Measurements from ENCODE around the gene AAMDC. TPM values are rescaled to one million over a fixed set of nuclear protein-coding genes. Genes with fewer than 3 reads are reported as not detected.

Gene AAMDC
- total RNA-seq, 1 donor: 22.0 TPM

DNA sequence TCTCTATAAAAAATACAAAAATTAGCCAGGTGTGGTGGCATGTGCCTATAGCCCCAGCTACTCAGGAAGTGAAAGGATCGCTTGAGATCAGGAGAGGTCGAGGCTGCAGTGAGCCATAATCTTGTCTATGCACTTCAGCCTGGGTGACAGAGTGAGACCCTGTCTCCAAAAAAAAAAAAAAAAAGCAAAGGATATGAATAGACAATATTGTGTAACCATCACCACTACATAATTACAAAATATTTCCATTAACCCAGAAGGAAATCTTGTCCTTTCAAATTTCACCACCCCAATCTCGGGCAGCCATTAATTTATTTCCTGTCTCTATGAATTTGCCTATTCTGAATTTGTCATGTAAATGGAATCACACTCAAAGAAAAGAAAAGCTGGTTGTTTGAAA is 21.6 kb upstream of the AAMDC start:
- no peak overlapping the region for H3K4me3 ChIP-seq (ENCODE audit: low read depth, low read length)
- DNase-seq (ENCODE audit: low read depth): no peak
- TF ChIP-seq, protein P1, sequence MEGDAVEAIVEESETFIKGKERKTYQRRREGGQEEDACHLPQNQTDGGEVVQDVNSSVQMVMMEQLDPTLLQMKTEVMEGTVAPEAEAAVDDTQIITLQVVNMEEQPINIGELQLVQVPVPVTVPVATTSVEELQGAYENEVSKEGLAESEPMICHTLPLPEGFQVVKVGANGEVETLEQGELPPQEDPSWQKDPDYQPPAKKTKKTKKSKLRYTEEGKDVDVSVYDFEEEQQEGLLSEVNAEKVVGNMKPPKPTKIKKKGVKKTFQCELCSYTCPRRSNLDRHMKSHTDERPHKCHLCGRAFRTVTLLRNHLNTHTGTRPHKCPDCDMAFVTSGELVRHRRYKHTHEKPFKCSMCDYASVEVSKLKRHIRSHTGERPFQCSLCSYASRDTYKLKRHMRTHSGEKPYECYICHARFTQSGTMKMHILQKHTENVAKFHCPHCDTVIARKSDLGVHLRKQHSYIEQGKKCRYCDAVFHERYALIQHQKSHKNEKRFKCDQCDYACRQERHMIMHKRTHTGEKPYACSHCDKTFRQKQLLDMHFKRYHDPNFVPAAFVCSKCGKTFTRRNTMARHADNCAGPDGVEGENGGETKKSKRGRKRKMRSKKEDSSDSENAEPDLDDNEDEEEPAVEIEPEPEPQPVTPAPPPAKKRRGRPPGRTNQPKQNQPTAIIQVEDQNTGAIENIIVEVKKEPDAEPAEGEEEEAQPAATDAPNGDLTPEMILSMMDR (IDR thresholded peaks at IDR 0.05; ENCODE audit: insufficient read depth, low read depth, low read length): no peak

DNA sequence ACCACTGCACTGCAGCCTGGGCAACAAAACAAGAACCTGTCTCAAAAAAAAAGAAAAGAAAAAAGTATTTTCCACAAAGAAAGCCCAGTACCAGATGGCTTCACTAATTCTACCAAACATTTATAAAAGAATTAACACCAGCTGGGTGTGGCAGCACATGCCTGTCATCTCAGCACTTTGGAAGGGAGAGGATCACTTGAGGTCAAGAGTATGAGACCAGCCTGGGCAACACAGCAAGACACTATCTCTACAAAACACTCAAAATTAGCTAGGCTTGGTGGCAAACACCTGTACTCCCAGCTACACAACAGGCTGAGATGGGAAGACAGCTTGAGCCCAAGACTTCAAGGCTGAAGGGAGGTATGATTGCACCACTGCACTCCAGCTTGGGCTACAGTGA is 20.5 kb upstream of the AAMDC start:
- no peak overlapping the region for H3K4me3 ChIP-seq (ENCODE audit: low read depth, low read length)
- TF ChIP-seq, protein P1 (IDR thresholded peaks at IDR 0.05; ENCODE audit: insufficient read depth, low read depth, low read length): no peak
- no peak for DNase-seq (ENCODE audit: low read depth)

DNA sequence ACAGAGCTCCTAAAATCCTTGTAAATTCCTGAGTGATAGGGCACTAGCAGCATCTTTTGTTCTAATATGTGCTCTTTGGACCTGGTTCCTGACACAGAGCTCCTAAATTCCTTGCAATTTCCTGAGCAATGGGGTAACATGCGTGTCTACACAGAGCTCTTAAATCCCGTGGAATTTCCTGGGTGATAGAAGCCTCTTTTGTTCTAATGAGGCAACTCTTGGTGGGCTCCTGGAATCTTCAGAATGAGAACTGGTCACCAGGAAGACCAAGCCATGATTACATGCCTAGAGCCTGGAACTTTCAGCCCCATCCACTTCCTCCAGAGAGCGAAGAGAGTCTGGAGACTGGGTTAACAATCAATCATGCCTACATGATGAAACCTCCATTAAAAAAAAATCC is 19.5 kb upstream of the AAMDC start:
- TF ChIP-seq, protein P1 (IDR thresholded peaks at IDR 0.05; ENCODE audit: insufficient read depth, low read depth, low read length): no peak
- peak; percentile 64 for DNase-seq (ENCODE audit: low read depth)
- no peak overlapping the region for H3K4me3 ChIP-seq (ENCODE audit: low read depth, low read length)

DNA sequence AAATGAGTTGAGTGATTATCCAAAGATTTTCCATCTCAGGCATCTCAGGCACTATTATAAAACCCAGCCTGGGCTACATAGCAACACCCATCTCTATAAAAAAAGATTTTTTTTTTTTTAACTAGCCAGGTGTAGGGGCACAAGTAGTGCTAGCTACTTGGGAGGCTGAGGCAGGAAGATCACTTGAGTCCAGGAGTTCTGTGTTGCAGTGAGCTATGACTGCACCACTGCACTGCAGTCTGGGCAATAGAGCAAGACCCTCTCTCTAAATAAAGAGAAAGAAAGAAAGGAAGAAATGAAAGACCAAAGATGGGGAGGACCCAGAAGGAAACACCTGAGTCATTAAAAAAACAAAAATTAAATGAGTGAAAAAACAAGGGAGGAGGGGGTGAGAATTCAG is 14.5 kb upstream of the AAMDC start:
- TF ChIP-seq, protein P1 (IDR thresholded peaks at IDR 0.05; ENCODE audit: insufficient read depth, low read depth, low read length): no peak
- no peak overlapping the region for H3K4me3 ChIP-seq (ENCODE audit: low read depth, low read length)
- no peak for DNase-seq (ENCODE audit: low read depth)

DNA sequence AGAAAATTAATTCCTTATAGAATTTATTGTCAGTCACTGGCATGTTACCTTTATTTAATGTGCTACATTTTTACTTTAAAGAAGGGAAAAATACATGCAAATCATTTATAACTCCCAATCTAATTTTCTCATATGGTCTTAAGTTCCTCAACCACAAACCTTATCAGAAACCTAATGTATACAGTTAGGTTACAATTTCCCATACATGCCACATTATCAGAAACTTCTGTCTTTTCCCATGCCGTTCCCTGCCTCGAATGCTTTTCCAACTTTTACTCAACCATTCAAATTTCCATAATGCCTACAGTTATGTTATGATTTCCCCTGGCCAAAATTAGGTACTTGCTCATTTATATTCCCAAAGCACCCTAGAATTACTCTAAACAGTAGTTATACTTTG is 14.0 kb upstream of the AAMDC start:
- no peak for DNase-seq (ENCODE audit: low read depth)
- TF ChIP-seq, protein P1 (IDR thresholded peaks at IDR 0.05; ENCODE audit: insufficient read depth, low read depth, low read length): no peak
- H3K4me3 ChIP-seq (ENCODE audit: low read depth, low read length): no peak overlapping the region

DNA sequence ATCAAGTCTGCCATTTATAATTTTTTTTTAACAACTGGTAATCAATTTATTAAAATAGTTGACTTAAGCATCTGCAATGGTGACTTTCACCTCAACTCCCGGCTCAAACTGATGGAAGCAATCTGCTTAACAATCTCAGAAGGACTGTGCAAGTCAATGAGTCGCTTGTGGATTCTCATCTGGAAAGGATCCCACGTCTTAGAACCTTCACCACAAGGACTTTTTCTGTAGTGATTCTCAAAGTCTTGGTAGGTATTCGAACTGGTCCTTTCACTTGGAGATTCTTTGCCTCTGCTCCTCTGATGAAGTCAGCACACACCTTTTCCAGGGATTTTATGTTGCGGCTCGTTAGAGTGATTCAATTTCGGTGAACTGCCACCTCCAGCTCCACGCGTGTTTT is 7.7 kb upstream of the AAMDC start:
- no peak overlapping the region for H3K4me3 ChIP-seq (ENCODE audit: low read depth, low read length)
- no peak for DNase-seq (ENCODE audit: low read depth)
- TF ChIP-seq, protein P1 (IDR thresholded peaks at IDR 0.05; ENCODE audit: insufficient read depth, low read depth, low read length): no peak

DNA sequence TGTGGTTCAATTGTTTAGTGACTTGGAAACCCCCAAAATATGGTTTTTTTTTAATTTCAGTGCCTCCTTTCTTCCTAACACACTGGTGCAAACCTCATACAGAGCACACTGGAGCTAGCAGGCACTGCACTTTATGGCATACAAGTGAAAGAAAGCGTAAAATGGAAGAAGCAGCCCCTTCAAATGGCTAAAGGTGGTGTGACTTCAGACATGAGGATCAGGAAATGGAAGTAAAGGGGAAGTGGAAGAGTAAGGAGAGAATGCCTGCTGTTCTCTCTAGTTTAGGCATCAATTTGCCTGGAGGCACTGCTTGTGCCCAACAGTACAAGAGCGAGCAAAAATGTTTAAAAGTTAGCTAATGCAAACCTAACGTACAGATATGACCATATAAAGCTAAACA is 6.1 kb upstream of the AAMDC start:
- TF ChIP-seq, protein P1 (IDR thresholded peaks at IDR 0.05; ENCODE audit: insufficient read depth, low read depth, low read length): no peak
- DNase-seq (ENCODE audit: low read depth): no peak
- H3K4me3 ChIP-seq (ENCODE audit: low read depth, low read length): no peak overlapping the region

All from fibroblast of villous mesenchyme (primary cell).